ENCODE results near the gene NARF. TPM values are rescaled to one million over a fixed set of nuclear protein-coding genes. Genes with fewer than 3 reads are reported as not detected.

The NARF gene
- total RNA-seq, 6 experiments from 2014 or later: 9.3 to 48.6 (median 21.8) TPM

DNA sequence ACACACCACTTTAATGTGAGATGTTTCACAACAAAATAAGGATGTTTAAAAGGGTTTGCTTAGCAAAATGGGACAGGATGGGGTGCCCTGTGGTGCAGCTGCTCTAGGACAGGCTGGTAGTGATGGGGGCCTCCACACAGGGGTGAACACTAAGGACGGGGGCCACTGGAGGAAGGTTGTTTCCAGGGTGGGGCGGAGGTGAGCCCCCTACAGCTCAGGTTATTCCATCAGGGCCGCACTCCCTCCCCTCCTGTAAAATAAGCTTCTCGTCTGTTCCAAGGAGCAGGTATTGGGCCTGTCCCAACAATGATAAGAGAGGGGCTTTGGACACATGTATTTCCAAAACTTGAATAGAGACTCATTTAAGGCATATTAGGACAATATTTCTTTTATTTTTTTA is 42.3 kb upstream of the NARF start:
- 100% methylated on average over 2 of the region's 4 CpGs for WGBS (ENCODE audit: insufficient coverage, low coverage, low lambda C conversion rate, missing lambda C conversion rate)
- no peak for DNase-seq
- Histone ChIP-seq H3K36me3 (no peaks in the 10 kb centered on the region), H3K4me1 (peaks cover 0 to 22% (median 6%) of the 10 kb centered on the region in 4 donors), H3K4me3 (no peak overlapping the region), H3K27ac (no peak overlapping the region), H3K9me3 (no peaks in the 10 kb centered on the region), H3K27me3 (no peaks in the 10 kb centered on the region)
- intact Hi-C loops (cut with DNase I): loop anchor here in 1 of 2 donors (10.0 kb wide), 1 partner anchor 61 kb away; the partner anchor contains the start of gene TEX19
- ATAC-seq: no peak
- no peak for TF ChIP-seq CTCF (IDR thresholded peaks at IDR 0.05)
- TF ChIP-seq POLR2A (IDR thresholded peaks at IDR 0.05): no peak

- Histone ChIP-seq H3K27ac (no peak overlapping the region), H3K36me3 (no peaks in the 10 kb centered on the region), H3K4me1 (peaks cover 0 to 22% (median 6%) of the 10 kb centered on the region in 4 donors), H3K4me3 (no peak overlapping the region), H3K27me3 (no peaks in the 10 kb centered on the region), H3K9me3 (no peaks in the 10 kb centered on the region)
- no peak for ATAC-seq
- WGBS (ENCODE audit: insufficient coverage, low coverage, low lambda C conversion rate, missing lambda C conversion rate): 92% methylated on average over 6 of the region's 6 CpGs
- intact Hi-C loops (cut with DNase I): loop anchor here in 1 of 2 donors (10.0 kb wide), 1 partner anchor 62 kb away; the partner anchor contains the start of gene TEX19
- no peak for TF ChIP-seq POLR2A (IDR thresholded peaks at IDR 0.05)
- no peak for TF ChIP-seq CTCF (IDR thresholded peaks at IDR 0.05)
- DNase-seq: no peak
These were observed 41.8 kb upstream of the NARF start for GRCh38 chr17:82416771-82417170.

DNA sequence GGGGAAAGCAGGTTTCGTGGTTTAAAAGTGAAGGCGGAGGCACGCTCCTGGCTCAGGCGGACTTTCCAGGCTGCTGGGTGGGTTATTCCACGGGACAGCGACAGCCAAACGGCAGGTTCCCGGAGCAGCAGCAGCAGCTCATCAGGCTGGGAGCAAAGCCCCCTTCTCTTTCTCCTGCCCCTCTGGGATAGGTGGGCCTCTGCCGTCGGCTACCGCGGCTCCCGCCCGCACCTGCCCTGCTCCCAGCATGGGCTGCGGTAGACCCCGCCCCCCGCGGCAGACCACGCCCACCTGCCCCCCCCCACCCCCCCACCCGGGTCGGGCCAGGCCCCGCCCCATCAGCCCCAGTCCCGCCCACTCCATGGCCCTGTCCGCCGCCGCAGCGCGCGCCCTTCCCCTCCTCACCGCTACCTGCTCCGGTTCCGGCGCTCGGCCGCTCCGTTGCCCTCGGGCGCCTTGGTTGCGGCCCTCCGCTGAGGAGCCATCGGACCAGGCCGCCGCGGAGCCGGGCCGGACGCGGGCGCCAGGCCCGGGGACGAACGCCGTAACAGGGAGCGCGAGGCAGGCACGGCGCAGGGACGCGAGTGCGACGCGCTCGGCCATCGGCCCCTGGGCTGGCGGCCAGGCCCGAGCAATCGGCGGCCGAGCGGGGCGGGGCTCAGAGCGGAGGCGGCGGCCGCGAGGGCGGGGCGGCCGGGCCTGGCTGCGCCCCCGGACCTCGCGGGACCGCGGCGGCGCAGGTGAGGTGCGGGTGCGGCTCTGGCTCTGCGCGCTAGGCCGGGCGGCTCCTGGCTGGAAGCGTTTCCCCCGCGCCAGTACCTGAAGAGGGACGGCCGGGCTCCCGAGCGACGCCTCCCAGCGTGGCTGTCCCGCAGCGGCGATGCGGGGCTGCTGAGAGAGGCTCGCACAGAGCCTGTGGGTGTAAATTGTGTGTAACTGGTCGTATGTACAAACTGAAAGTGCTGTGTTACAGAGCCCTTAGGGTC is 40.2 kb upstream of the NARF start, which contains the start of the genes HEXD and OGFOD3:
Gene HEXD (plus strand): TSS at position 347 of the 986 bp plus-strand sequence. CDS start 1,453 bp downstream, outside the sequence.
Gene OGFOD3 (minus strand): TSS at position 586 of the 986 bp plus-strand sequence. CDS start 101 bp downstream, at position 485.
- peak; percentile 63 for TF ChIP-seq POLR2A (IDR thresholded peaks at IDR 0.05)
- TF ChIP-seq CTCF (IDR thresholded peaks at IDR 0.05): peak in 1 of 4 donors; percentile 31
- Histone ChIP-seq H3K9me3 (no peaks in the 10 kb centered on the region), H3K27me3 (no peaks in the 10 kb centered on the region), H3K27ac (peak within 1 kb of the TSS; percentile 74 to 87 (median 87)), H3K4me3 (peak within 1 kb of the TSS; percentile 73 to 88 (median 83)), H3K36me3 (no peaks in the 10 kb centered on the region), H3K4me1 (peaks cover 0 to 22% (median 6%) of the 10 kb centered on the region in 4 donors)
- intact Hi-C loops (cut with DNase I): loop anchor here in 1 of 2 donors (10.0 kb wide), 1 partner anchor 63 kb away; the partner anchor contains the start of gene TEX19
- 3% methylated on average over 18 of the region's 108 CpGs for WGBS (ENCODE audit: insufficient coverage, low coverage, low lambda C conversion rate, missing lambda C conversion rate)
- DNase-seq: peak; percentile 88
- peak; percentile 87 to 96 (median 90) for ATAC-seq

- DNase-seq: no peak
- 69% methylated on average over 2 of the region's 2 CpGs for WGBS (ENCODE audit: insufficient coverage, low coverage, low lambda C conversion rate, missing lambda C conversion rate)
- H3K9me3 ChIP-seq: no peaks in the 10 kb centered on the region
- peaks cover 0 to 19% (median 6%) of the 10 kb centered on the region in 4 donors for H3K4me1 ChIP-seq
- intact Hi-C loops (cut with DNase I): loop anchor here in 1 of 2 donors (10.0 kb wide), 1 partner anchor 65 kb away; the partner anchor contains the start of gene TEX19
- no peaks in the 10 kb centered on the region for H3K27me3 ChIP-seq
- H3K27ac ChIP-seq: peak overlapping the region in 2 of 3 donors; percentile 8 to 87
- ATAC-seq: peak in 1 of 4 donors; percentile 11
- peak overlapping the region in 2 of 3 donors; percentile 73 to 88 for H3K4me3 ChIP-seq
- H3K36me3 ChIP-seq: no peaks in the 10 kb centered on the region
- no peak for TF ChIP-seq POLR2A (IDR thresholded peaks at IDR 0.05)
- no peak for TF ChIP-seq CTCF (IDR thresholded peaks at IDR 0.05)
These were observed 39.0 kb upstream of the NARF start for GRCh38 chr17:82419540-82419939.
